Measurements from ENCODE around the gene ABCA5.
"Not testable (repeated sequence)": the region's sequence is repeated elsewhere in the genome, so short reads cannot be mapped to it uniquely, and the experiment has no call there.

The ABCA5 gene

DNA sequence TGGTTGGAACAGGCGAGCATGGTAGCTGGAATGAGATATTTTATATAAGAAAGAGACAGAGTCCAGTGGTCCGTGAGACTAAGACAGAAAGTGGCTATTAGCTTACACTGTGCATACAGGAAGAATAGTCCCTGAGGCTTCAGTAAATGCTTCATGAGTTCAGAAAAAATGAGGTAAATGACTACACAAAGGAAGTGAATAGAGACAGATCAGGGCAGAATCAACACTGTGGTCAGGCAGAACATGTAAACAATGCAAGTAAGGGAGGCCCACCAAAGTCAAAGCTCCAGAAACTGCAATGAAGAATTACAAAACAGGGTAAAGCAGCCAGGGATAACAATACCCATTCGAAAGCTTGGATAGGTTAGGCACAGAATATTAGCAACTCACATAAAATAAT is 103.1 kb downstream of the ABCA5 start:
- in situ Hi-C loops (cut with HindIII; ENCODE audit: low sequenced_read_pairs), result no loop called here

DNA sequence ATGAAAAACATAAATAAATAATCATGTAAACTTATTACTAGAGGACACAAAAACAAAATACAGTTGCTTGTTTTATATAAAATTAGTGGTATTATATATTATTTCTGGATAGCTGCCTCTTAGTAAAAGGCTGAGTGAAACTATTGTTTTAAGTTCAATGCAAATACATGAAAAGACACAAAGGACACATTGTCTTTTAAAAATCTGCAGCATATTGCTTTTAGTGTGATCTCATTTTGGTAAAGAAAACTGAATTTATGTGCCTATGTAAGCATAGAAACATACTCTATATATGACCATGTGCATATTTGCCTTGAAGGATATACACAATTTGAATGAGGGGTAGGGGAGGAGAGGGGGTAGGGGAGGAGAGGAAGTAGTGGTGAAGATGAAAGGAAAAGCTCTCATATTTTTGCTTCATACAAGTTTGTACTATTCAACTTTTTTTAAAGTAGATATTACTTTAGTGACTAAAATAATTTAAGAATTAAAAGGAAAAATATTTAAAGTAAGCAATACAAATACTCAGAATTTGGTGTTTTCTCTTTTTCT is 104.2 kb downstream of the ABCA5 start:
- in situ Hi-C loops (cut with HindIII; ENCODE audit: low sequenced_read_pairs), result no loop called here

DNA sequence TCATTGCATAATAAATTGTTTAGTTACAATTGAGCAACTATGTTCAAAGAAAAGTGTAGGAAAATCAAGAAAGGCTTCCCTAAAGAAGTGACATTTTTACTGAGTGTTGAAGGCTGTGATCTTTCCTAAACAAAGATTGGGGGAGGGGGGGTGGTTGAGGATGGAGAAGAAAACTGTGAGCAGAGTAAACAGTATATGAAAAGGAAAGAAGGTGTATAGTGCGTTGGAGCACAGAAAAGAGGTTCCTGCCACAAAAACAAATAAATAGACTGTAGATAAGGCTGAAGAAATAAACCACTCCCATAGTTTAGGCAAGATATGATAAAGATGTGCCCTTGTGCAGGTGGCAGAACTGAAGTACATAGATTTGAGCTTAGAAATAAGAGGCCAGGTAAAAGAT is 106.8 kb downstream of the ABCA5 start:
- in situ Hi-C loops (cut with HindIII; ENCODE audit: low sequenced_read_pairs), result no loop called here

DNA sequence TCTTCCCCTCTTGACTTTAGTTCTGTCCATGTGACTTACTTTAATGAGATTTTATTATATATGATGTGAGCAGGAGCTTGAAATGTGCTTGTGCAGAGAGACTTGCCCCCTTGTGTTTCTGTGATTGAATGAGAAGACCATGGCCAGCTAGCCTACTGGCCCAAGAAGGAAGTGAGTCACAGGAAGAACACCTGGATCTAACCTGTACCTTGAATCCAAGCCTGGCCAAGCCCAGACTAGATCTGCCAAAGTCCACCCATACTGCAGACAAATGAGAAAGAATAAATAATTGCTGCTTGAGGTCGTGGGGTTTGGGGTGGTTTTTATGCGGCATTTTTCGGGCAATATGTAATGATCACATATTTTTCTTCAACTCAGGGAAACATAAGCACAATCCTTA is 107.9 kb downstream of the ABCA5 start:
- in situ Hi-C loops (cut with HindIII; ENCODE audit: low sequenced_read_pairs), result no loop called here

DNA sequence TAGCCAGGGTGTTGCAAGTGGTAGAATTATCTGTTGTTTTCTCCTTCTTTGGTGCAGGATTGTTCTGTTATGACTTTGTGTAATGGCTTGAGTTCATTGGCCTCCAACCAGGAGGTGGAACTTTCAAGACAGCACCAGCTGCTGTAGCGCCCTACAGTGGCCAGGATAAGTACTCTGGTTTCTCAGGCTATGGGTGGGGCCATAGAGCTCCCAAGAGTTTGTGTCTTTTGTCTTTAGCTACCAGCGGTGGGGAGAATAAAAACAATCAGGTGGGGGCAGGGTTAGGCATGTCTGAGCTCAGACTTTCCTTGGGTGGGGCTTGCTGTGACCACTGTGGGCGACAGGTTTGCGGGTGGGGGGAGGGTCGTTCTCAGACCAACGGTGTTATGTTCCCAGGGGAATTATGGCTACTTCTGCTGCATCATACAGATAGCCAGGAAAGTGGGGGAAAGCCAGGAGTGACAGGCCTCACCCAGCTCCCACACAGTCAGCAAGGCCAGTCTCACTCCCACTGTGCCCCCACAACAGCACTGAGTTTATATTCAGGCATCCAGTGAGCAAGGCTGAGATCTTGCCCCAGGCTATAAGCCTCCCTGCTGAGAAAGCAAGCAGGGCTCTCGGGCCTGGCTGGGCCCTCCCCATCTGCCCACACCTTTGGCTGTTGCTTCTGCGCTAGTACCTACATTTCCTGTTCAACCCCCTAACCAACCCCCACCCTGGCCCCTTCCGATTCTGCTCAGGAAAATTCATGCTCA is 113.7 kb downstream of the ABCA5 start:
- in situ Hi-C loops (cut with HindIII; ENCODE audit: low sequenced_read_pairs), result no loop called here

DNA sequence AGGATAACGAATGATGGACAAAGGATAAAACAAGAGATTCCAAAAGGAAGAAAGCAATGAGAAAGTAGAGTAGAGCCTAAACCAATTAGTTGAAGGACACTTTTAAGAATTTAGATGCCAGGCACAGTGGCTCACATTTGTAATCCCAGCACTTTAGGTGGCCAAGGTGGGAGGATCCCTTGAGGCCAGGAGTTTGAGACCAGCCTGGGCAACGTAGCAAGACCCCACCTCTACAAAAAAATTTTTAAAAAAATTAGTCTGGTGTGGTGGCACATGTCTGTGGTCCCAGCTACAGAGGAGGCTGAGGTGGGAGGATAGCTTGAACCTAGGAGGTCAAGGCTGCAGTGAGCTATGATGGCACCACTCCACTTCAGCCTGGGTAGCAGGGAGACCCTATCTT is 118.3 kb downstream of the ABCA5 start:
- in situ Hi-C loops (cut with HindIII; ENCODE audit: low sequenced_read_pairs), result no loop called here

DNA sequence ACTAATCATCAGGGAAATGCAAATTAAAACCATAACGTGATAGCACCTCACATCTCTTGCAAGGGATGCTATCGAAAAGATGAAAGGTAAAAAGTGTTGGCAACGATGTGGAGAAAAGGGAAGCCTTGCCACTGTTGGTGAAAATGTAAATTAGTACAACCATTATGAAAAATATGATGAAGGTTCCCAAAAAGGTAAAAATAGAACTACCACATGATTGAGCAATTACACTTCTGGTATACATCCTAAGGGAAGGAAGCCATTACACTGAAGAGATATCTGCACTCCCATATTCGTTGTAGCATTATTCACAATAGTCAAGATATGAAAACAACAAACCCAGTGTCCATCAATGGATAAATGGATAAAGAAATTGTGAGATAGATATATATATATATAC is 119.8 kb downstream of the ABCA5 start:
- in situ Hi-C loops (cut with HindIII; ENCODE audit: low sequenced_read_pairs), result no loop called here

DNA sequence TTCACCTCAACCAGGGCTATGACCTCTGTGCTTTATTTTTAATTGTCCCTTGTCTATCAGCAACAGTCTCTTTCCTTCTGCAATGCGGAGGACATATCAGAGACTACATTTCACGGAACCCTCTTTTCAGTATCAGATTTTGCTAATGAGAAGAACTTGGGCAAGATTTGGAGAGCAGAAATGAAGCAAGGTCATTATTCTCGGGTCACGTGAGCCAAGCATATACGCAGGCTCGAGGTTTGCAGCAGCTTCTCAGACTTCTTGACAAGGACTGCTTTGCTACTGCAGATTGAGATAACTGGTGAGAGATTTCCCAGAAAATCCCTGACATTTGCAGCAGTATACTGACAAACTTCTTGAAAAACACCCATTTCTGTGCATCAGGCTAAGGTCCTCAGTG is 128.7 kb downstream of the ABCA5 start:
- in situ Hi-C loops (cut with HindIII; ENCODE audit: low sequenced_read_pairs), result no loop called here

DNA sequence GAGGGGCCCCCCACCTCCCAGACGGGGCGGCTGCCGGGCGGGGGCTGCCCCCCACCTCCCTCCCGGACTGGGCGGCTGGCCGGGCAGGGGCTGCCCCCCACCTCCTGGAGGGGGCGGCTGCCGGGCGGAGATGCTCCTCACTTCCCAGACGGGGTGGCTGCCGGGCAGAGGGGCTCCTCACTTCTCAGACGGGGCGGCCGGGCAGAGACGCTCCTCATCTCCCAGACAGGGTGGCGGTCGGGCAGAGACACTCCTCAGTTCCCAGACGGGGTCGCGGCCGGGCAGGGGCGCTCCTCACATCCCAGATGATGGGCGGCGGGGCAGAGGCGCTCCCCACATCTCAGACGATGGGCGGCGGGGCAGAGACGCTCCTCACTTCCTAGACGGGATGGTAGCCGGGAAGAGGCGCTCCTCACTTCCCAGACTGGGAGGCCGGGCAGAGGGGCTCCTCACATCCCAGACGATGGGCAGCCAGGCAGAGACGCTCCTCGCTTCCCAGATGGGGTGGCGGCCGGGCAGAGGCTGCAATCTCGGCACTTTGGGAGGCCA is 130.8 kb downstream of the ABCA5 start:
- in situ Hi-C loops (cut with HindIII; ENCODE audit: low sequenced_read_pairs), result not testable (repeated sequence)
